DMS114 treated with DMSO at 0.1 percent for 48 hours (cell line): ENCODE results near the gene PCDHGB2.
"Not testable (repeated sequence)": the region's sequence is repeated elsewhere in the genome, so short reads cannot be mapped to it uniquely, and the experiment has no call there.

ENCODE experiments used
- DNase-seq: peaks from one replicate; lab custom pipeline; 2025; ENCODE audit not compliant: unreplicated experiment; lab: John Stamatoyannopoulos, UW

PCDHGB2 gene

GRCh38 chr5:141349917-141350619, 9.7 kb upstream of the PCDHGB2 start, which contains the start of gene PCDHGB1:
Gene PCDHGB1, plus strand, starts transcription at chr5:141350099. Its CDS starts 162 bp downstream, at chr5:141350261.
- no peak for DNase-seq

DNA sequence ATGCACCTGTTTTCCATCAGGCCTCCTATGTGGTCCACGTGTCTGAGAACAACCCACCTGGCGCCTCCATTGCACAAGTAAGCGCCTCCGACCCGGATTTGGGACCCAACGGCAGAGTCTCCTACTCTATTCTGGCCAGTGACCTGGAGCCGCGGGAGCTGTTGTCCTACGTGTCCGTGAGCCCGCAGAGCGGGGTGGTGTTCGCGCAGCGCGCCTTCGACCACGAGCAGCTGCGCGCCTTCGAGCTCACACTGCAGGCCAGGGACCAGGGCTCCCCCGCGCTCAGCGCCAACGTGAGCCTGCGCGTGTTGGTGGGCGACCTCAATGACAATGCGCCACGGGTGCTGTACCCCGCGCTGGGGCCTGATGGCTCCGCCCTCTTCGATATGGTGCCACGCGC, 8.2 kb upstream of the PCDHGB2 start:
- DNase-seq: no peak

GRCh38 chr5:141354900-141355469, 4.8 kb upstream of the PCDHGB2 start, which contains the start of gene PCDHGA4:
Gene PCDHGA4, plus strand, starts transcription at chr5:141355021. Its CDS starts 87 bp downstream, at chr5:141355108.
- DNase-seq: no peak

GRCh38 chr5:141355641-141356040, 4.2 kb upstream of the PCDHGB2 start:
- no peak for DNase-seq

DNA sequence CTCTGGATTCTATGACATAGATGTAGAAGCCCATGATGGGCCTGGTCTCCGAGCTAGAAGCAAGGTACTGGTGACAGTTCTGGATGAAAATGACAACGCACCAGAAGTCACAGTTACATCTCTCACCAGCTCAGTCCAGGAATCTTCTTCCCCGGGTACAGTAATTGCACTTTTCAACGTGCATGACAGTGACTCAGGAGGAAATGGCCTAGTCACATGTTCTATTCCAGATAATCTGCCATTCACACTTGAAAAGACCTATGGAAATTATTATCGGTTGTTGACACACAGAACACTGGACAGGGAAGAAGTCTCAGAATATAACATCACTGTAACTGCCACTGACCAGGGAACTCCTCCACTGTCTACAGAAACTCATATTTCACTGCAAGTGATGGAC, 3.7 kb upstream of the PCDHGB2 start:
- no peak for DNase-seq

DNA sequence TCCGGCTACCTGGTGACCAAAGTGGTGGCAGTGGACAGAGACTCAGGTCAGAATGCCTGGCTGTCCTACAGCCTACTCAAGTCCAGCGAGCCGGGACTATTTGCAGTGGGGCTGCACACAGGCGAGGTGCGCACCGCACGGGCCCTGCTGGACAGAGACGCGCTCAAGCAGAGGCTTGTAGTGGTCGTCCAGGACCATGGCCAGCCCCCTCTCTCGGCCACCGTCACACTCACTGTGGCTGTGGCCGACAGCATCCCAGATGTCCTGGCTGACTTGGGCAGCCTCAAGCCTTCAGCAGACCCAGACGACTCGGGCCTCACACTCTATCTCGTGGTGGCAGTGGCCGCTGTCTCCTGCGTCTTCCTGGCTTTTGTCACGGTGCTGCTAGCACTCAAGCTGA, 2.8 kb upstream of the PCDHGB2 start:
- DNase-seq: no peak

GRCh38 chr5:141360685-141361084, 891 bp downstream of the PCDHGB2 start:
- no peak for DNase-seq

DNA sequence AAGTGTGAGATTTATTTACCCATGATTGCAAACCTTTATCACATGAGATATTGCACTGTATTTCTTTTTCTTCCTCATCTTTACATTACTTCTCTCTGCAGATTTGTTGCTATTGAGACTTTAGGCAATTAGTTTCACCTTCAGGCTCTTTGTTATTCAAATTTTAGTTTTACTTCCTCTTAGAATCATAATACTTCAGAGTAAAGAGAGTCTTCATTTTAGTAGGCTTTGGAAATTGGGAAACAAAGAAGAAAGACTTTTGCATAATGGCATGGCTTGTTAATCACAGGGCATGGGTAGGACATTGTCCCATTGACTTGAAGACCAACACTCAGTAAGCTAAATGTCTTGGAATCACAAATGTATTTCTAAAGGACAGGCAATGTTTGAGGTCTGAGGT, 2.9 kb downstream of the PCDHGB2 start:
- DNase-seq: no peak

DNA sequence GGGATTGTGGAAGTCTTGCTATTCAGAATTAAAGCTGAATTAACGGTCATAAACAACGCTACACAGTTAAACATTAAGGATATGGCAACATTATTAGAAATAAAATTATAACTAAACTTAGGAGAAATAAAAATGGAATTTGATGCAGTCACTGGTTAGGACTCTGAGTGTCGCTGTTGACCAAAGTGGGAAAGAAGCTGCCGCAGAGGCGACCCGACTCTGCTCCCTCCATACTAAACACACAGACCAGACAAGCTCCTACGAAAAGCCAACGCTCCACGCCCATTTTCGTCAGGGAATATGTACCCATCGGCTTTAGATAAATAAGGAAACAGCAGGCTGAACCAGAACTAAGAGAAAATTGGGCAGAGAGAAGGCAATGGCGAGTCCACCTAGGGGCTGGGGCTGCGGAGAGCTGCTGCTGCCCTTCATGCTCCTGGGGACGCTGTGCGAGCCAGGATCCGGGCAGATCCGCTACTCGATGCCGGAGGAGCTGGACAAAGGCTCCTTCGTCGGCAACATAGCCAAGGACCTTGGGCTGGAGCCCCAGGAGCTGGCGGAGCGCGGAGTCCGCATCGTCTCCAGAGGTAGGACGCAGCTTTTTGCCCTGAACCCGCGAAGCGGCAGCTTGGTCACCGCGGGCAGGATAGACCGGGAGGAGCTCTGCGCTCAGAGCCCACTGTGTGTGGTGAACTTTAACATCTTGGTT, 4.3 kb downstream of the PCDHGB2 start, which contains the start of gene PCDHGA5:
PCDHGA5 (plus strand) TSS at position 211 of the 709 bp plus-strand sequence; CDS start at position 380, 169 bp downstream.
- peak; percentile 36 for DNase-seq

- no peak for DNase-seq
Measured at GRCh38 chr5:141366016-141366896, 6.5 kb downstream of the PCDHGB2 start.

DNA sequence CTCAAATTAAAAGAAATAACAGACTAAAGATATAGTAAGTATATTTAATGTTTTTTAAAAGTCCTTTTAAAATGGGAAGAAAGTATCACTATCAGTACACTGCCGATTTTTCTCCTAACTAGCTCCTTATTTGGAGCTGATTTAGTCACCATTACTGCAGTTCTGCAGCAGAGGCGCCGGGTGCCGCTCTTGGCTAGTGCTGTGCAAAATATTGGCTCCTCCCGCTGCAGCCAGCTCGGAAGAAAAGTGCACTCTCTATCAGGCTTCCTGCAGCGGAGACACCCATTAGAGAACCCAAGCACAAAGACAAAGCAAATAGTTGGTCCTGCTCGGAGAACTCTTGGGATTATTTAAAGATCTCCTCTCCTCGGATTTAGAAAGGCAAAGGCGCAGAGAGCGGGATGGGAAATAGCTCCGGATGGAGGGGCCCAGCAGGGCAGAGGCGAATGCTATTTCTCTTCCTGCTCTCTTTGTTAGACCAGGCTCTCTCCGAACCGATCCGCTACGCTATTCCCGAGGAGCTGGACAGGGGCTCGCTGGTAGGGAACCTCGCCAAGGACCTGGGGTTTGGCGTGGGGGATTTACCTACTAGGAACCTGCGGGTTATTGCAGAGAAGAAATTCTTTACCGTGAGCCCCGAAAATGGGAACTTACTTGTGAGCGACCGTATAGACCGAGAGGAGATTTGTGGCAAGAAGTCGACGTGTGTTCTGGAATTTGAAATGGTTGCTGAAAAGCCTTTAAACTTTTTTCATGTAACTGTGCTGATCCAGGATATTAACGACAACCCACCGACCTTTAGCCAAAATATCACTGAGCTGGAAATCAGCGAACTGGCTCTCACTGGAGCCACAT, 10.4 kb downstream of the PCDHGB2 start, which contains the start of gene PCDHGB3:
PCDHGB3 (plus strand) TSS at position 249 of the 855 bp plus-strand sequence; CDS start at position 402, 153 bp downstream.
- no peak for DNase-seq

- no peak for DNase-seq
Measured at GRCh38 chr5:141371572-141372475, 12.0 kb downstream of the PCDHGB2 start.

DNA sequence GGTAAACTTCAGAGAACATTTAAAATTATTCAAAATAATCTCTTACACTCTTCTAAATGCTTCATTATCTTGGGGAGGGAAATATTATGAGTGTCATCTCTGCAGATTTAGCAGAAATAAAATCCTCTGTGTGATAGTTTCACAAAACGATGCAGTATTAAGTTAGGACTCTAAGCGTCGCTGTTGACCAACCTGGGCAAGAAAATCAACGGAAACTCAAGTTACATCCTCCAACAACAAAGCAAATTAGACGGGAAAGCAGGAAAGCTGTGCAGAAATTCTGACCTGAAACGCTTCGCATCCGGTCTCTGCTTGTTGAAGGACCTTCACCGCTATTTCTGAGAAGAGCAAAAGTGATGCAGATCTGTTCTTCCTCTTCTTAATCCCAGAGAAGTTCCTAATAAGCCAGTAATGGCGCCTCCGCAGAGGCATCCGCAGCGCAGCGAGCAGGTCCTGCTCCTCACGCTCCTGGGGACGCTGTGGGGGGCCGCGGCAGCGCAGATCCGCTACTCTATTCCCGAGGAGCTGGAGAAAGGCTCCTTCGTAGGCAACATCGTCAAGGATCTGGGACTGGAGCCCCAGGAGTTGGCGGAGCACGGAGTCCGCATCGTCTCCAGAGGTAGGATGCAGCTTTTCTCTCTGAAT, 14.0 kb downstream of the PCDHGB2 start, which contains the start of gene PCDHGA6:
PCDHGA6 (plus strand) TSS at position 219 of the 645 bp plus-strand sequence; CDS start at position 412, 193 bp downstream.
- DNase-seq: no peak

GRCh38 chr5:141374627-141375026, 14.8 kb downstream of the PCDHGB2 start:
- no peak for DNase-seq

DNA sequence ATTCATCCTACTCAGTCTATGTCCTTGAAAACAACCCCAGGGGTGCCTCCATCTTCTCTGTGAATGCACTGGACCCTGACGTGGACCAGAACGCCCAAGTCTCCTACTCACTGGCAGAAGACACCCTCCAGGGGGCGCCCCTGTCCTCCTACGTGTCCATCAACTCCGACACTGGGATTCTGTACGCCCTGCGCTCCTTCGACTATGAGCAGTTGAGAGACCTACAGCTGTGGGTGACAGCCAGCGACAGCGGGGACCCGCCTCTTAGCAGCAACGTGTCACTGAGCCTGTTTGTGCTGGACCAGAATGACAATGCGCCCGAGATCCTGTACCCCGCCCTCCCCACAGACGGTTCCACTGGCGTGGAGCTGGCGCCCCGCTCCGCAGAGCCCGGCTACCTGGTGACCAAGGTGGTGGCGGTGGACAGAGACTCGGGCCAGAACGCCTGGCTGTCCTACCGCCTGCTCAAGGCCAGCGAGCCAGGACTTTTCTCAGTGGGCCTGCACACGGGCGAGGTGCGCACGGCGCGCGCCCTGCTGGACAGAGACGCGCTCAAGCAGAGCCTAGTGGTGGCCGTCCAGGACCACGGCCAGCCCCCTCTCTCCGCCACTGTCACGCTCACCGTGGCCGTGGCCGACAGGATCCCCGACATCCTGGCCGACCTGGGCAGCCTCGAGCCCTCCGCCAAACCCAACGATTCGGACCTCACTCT, 15.8 kb downstream of the PCDHGB2 start:
- not testable (repeated sequence) for DNase-seq

DNA sequence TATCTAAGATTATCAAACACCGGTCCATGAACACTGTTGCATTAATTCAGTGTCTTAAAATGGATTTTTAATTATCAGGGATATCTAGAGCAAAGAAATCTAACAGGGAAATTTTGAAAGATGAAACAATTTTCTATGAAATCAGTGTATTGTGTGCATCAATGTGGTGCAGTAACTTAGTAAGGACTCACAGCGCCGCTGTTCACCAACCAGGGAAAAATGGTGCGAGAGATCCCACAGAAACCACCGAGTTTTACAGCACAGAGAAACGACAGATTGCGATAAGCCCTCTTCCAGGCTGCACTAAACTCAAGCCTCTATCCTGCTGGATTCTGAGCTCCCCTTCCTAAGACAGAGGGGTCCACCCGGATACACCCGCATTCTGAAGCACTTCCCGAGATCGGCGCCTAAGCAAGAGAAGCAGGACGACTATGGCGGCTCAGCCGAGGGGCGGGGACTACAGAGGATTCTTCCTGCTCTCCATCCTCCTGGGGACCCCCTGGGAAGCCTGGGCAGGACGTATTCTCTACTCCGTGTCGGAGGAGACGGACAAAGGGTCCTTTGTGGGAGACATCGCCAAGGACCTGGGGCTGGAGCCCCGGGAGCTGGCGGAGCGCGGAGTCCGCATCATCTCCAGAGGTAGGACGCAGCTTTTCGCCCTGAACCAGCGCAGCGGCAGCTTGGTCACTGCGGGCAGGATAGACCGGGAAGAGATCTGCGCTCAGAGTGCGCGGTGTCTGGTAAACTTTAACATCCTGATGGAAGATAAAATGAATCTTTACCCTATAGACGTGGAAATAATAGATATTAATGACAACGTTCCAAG, 22.9 kb downstream of the PCDHGB2 start, which contains the start of gene PCDHGA7:
PCDHGA7 (plus strand) TSS at position 274 of the 826 bp plus-strand sequence; CDS start at position 432, 158 bp downstream.
- no peak for DNase-seq
